ENCODE results near the gene RASGEF1C.

GRCh38 chr5:180128671-180129261 is 80.2 kb downstream of the RASGEF1C start:
- TF ChIP-seq CTCF (IDR thresholded peaks at IDR 0.05), result no peak
- no peak for TF ChIP-seq POLR2AphosphoS5 (IDR thresholded peaks at IDR 0.05)
- no peak for TF ChIP-seq POLR2A (IDR thresholded peaks at IDR 0.05)
